Measurements from ENCODE around the gene GLTPD2. TPM values are rescaled to one million over a fixed set of nuclear protein-coding genes. Genes with fewer than 3 reads are reported as not detected.

The GLTPD2 gene
- total RNA-seq, 1 donor from 2014 or later = not detected

DNA sequence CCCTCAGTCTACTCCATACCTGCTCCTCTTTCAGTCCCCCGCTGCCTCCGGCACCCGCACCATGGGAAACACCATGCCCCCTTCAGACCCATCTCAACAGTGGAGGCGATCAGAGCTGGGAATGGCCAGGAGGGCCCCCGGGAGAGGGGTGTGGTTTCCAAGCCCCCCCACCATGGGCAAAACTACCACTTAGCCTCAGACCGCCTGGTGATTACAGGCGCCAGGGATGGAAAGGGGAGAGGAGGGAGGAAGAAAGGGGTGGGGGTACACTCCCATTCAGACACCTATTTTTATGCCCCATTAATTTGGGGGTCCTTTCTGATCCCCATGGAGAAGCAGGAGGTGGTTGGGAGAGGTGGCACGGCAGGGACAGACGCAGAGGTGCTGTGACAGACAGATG is 13.5 kb downstream of the GLTPD2 start, which contains the start of gene C17orf114:
TSS of gene C17orf114 (minus strand) at position 101 of the 400 bp plus-strand sequence.
- Histone ChIP-seq H3K4me3 (no peak within 1 kb of the TSS), H3K4me1 (peaks cover 8% of the 10 kb centered on the region), H3K27me3 (ENCODE audit: low read depth) (no peaks in the 10 kb centered on the region), H3K9me3 (no peaks in the 10 kb centered on the region), H3K36me3 (peaks cover 21% of the 10 kb centered on the region), H3K27ac (no peak within 1 kb of the TSS)
- no peak for DNase-seq
- ATAC-seq = no peak
- TF ChIP-seq, protein P1, sequence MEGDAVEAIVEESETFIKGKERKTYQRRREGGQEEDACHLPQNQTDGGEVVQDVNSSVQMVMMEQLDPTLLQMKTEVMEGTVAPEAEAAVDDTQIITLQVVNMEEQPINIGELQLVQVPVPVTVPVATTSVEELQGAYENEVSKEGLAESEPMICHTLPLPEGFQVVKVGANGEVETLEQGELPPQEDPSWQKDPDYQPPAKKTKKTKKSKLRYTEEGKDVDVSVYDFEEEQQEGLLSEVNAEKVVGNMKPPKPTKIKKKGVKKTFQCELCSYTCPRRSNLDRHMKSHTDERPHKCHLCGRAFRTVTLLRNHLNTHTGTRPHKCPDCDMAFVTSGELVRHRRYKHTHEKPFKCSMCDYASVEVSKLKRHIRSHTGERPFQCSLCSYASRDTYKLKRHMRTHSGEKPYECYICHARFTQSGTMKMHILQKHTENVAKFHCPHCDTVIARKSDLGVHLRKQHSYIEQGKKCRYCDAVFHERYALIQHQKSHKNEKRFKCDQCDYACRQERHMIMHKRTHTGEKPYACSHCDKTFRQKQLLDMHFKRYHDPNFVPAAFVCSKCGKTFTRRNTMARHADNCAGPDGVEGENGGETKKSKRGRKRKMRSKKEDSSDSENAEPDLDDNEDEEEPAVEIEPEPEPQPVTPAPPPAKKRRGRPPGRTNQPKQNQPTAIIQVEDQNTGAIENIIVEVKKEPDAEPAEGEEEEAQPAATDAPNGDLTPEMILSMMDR (IDR thresholded peaks at IDR 0.05) = no peak
- intact Hi-C loops (cut with DNase I) = no loop called here

DNA sequence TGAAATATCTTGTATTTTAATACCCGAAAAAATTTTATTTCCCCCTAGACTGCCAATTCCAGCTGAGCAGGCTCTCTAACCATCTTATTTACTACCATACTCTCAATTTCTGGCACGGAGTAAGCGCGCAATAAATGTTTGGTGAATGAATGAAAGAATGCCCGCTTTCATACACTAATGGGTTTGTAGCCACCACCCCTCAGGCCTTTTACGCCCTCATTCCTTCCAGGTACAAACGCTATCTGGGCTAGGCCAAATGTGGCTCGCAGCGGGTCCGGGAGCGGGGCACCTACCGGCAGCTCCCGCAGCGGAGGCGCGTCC is 17.7 kb downstream of the GLTPD2 start:
- no peaks in the 10 kb centered on the region for H3K9me3 ChIP-seq
- no peaks in the 10 kb centered on the region for H3K27me3 ChIP-seq (ENCODE audit: low read depth)
- DNase-seq (no peak), ATAC-seq (no peak)
- peaks cover 23% of the 10 kb centered on the region for H3K36me3 ChIP-seq
- TF ChIP-seq, protein P1 (IDR thresholded peaks at IDR 0.05) = no peak
- H3K4me3 ChIP-seq = peak overlapping the region; percentile 89
- H3K27ac ChIP-seq = no peak overlapping the region
- intact Hi-C loops (cut with DNase I) = no loop called here
- peaks cover 18% of the 10 kb centered on the region for H3K4me1 ChIP-seq

- Histone ChIP-seq H3K27me3 (ENCODE audit: low read depth) (no peaks in the 10 kb centered on the region), H3K9me3 (no peaks in the 10 kb centered on the region), H3K4me3 (peak within 1 kb of the TSS; percentile 89), H3K4me1 (peaks cover 18% of the 10 kb centered on the region), H3K27ac (peak within 1 kb of the TSS; percentile 79), H3K36me3 (peaks cover 27% of the 10 kb centered on the region)
- peak; percentile 99 to 100 for ATAC-seq
- TF ChIP-seq, protein P1 (IDR thresholded peaks at IDR 0.05) = no peak
- DNase-seq = peak; percentile 93
- intact Hi-C loops (cut with DNase I) = no loop called here
Observed at GRCh38 chr17:4806777-4807604, 18.2 kb downstream of the GLTPD2 start, which contains the start of gene PLD2. PLD2 (plus strand) TSS chr17:4807152; CDS start chr17:4807773, 621 bp downstream.

DNA sequence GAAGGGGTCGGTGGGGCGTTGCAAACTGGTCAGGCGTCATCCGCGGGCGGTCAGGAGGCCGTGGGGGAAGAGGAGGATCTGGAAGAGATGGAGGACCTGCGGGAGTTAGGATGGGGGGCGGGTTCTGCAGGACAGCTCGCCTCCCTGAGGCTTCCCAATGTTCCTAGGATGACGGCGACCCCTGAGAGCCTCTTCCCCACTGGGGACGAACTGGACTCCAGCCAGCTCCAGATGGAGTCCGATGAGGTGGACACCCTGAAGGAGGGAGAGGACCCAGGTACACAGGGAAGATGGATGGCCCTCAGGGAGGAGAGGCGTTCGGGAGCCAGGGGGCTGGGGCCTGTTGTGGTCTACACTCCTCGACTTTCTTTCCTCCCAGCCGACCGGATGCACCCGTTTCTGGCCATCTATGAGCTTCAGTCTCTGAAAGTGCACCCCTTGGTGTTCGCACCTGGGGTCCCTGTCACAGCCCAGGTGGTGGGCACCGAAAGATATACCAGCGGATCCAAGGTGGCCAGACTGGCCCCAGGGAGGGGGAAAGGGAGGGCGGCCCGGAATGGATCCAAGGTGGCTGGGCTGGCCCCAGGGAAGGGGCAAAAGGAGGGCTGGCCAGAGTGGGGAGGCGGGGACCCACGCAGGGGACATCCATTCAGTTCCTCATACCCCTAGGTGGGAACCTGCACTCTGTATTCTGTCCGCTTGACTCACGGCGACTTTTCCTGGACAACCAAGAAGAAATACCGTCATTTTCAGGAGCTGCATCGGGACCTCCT is 19.0 kb downstream of the GLTPD2 start:
- peak; percentile 10 to 35 for ATAC-seq
- intact Hi-C loops (cut with DNase I) = no loop called here
- H3K27me3 ChIP-seq (ENCODE audit: low read depth) = no peaks in the 10 kb centered on the region
- H3K27ac ChIP-seq = peak overlapping the region; percentile 79
- peaks cover 27% of the 10 kb centered on the region for H3K36me3 ChIP-seq
- TF ChIP-seq, protein P1 (IDR thresholded peaks at IDR 0.05) = no peak
- H3K9me3 ChIP-seq = no peaks in the 10 kb centered on the region
- DNase-seq = no peak
- H3K4me3 ChIP-seq = peak overlapping the region; percentile 89
- peaks cover 18% of the 10 kb centered on the region for H3K4me1 ChIP-seq

DNA sequence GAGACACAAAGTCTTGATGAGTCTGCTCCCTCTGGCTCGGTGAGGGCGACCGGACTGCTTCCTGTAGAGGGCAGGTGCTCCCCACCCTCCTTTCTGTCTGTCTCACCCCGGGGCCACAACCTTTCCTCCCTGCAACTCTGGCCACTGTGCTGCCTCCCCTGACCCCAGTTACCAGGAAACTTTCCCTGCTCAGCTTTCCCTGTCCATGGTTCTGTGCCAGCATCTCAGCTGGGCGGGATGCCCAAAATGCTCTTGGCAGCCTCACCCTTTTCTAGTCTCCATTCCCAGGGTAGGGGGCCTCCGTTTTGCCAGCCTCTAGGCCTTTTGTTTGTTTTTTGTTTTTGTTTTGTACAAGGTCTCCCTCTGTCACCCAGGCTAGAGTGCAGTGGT is 19.6 kb downstream of the GLTPD2 start:
- Histone ChIP-seq H3K36me3 (peaks cover 27% of the 10 kb centered on the region), H3K4me1 (peaks cover 18% of the 10 kb centered on the region), H3K27me3 (ENCODE audit: low read depth) (no peaks in the 10 kb centered on the region), H3K9me3 (no peaks in the 10 kb centered on the region), H3K27ac (no peak overlapping the region), H3K4me3 (peak overlapping the region; percentile 89)
- intact Hi-C loops (cut with DNase I) = no loop called here
- no peak for DNase-seq
- TF ChIP-seq, protein P1 (IDR thresholded peaks at IDR 0.05) = no peak
- no peak for ATAC-seq

Measured in lower lobe of right lung (tissue), 2 donors.